NK-92 (cell line): Measurements from ENCODE around the gene EDEM3.
"Not testable (repeated sequence)": the region's sequence is repeated elsewhere in the genome, so short reads cannot be mapped to it uniquely, and the experiment has no call there.

Source experiments
- DNase-seq: peaks from one replicate; lab custom pipeline; 2025; ENCODE audit not compliant: unreplicated experiment; lab: John Stamatoyannopoulos, UW

Gene EDEM3

DNA sequence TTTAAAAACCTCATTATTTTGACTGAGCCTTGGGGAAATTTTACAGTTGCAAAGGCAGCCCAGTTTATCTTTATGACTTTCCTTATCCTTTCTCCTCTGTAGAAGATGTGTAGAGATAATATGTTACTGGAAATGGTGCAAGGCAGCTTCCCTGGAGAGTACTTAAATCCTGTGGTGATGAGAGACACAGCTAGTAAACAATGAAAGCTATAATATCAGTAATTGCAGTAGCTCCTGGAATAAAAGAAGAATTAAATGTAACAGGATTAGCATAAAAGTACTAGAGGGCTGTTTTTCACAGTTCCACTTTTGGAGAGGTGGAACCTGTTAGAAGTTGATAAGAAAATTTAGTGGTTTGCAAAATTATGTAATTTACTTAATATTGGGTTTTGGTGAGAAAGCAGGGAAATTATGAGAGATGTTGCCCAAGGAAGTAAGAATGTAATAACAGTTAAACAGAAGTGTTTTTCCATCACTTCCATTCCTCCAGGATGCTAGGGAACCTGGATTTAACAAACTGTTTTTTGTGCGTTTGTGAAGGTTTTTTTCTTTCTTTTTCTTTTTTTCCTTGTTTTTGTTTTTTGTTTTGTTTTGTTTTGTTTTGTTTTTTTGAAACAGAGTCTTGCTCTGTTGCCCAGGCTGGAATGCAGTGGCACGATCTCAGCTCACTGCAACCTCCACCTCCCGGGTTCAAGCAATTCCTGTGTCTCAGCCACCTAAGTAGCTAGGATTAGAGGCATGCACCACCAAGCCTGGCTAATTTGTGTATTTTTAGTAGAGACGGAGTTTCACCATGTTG, 15.7 kb upstream of the EDEM3 start:
- DNase-seq, result no peak

DNA sequence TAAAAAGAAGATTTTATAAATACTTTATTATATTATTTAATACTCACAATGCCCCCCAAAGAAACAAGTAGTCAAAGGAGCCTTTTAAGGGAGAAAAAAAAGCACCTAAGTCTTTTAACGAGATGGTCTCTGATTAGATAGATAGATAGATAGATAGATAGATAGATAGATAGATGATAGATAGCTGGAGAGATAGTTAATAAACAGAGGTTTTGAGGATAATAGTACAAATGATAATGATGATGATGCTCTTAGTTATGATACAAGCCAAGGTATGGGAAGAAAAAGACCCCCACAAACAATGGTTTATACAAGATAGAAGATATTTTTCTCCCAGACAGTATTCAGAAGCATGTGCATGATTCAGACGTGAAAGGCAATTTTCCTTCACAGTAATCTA, 14.6 kb upstream of the EDEM3 start:
- DNase-seq, result no peak

- DNase-seq, result no peak
Observed at GRCh38 chr1:184768467-184768866, 13.8 kb upstream of the EDEM3 start.

GRCh38 chr1:184767591-184767990, 12.9 kb upstream of the EDEM3 start:
- DNase-seq, result no peak

GRCh38 chr1:184764483-184764882, 9.8 kb upstream of the EDEM3 start:
- no peak for DNase-seq

DNA sequence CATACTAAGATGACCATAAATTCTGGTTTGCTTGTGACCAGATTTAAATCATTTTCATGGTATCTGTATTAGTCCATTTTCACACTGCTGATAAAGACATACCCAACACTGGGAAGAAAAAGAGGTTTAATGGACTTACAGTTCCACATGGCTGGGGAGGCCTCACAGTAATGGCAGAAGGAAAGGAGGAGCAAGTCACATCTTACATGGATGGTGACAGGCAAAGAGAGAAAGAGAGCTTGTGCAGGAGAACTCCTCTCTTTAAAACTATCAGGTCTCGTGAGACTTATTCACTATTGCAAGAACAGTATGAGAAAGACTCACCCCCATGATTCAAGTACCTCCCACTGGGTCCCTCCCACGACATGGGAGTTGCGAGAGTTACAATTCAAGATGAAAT, 8.9 kb upstream of the EDEM3 start:
- not testable (repeated sequence) for DNase-seq

DNA sequence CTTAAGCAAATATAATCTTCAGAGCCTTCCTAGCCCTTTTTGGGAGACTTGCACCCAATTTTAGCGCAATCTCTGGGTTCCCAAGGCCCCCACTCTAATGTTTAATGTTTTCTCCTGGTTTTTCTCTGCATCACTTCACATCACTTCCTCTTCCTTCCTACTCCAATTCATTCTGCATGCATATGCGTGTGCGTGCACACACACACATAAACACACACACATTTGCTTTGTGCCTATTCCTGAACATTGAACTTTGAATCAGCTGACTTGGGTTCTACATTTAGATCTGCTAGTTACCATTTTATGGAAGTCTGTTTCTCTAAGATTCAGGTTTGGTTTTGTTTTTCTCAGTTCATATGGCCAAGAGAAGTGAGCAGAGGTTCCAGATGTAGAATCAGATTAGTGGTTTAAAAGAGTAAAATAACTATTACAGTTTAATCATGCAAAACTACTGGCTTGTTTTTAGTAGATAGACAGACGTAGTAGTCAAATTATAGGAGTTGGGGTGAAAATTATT, 7.4 kb upstream of the EDEM3 start:
- no peak for DNase-seq

- no peak for DNase-seq
Observed at GRCh38 chr1:184759651-184760050, 5.0 kb upstream of the EDEM3 start.

- no peak for DNase-seq
Observed at GRCh38 chr1:184759112-184759511, 4.5 kb upstream of the EDEM3 start.

- DNase-seq, result no peak
Observed at GRCh38 chr1:184757891-184758290, 3.2 kb upstream of the EDEM3 start.

GRCh38 chr1:184757406-184757805, 2.7 kb upstream of the EDEM3 start:
- no peak for DNase-seq

GRCh38 chr1:184755226-184756065, 788 bp upstream of the EDEM3 start:
- DNase-seq, result no peak

DNA sequence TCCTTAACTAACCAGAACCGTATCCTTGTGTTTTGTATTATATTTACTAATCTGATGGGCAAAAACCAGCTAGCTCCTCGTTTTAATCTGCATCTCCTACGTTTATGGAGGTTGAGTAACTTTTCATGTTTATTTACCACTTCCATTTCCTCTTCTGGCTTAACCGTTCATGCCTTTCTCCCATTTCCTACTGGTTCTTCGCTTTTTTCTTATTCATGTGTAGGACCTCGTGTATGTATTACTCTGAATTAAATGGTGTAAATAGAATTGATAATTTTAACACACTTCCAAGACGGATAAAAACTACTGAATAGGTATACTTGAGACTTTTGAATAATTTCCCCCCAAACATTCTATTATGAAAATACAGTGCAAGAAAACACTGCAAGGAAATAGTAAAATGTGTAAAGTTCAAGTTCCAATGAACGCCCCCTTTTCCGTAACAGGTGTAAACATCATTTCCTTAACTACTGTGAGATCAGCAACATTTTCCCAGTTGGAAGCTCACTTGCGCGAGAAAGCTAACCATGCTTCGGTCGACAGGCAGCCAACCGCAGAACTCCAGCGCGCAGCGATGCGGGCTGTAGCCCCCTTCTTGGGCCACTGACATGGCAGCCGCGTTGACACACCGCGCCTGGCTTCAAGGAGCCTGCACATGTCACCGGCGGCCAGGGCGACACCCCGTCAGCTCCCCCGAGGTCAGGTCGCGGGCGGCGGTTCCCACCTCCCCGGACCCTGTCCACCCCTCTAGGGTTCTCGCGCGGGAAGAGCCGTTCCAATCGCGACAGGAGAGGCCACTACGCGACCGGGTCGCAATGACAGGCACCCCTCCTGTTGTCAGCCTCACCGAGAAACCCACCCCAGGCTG, 816 bp downstream of the EDEM3 start:
- DNase-seq, result no peak

DNA sequence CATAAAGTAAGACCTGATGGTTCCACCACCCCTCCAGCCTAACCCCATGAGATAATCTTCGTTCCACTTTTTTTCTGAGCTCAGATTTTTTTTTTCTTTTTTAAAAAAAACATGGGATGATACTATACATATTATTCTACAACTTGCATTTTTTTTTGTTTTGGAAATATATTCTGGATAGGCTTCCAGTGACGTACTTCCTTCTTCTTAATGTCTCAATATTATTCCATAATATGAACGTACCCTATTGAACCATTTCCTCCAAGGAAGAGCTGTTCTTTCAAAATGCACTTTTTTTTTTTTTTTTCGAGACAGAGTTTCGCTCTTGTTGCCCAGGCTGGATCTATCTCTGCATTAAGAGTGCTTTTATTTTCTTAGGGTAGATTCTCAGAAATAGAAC, 1.5 kb downstream of the EDEM3 start:
- DNase-seq, result no peak

GRCh38 chr1:184752656-184753055, 2.0 kb downstream of the EDEM3 start:
- no peak for DNase-seq

DNA sequence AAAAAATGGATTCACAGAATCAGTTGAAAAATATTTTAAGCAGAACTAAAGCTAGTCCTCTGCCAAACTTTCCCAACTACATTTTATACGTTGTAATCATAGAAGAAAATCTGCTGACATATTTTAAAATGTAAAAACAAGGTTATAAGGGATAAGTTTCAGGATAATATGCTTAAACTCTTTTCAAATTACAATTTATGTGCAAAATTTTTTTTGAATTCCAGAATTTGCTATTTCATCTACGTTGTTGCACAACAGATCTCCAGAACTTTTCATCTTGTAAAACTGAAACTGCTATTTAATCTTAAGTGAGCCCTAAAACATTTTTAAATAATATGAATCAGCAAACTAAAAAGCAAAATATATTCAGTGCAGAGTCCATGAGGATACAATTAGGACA, 5.9 kb downstream of the EDEM3 start:
- no peak for DNase-seq

DNA sequence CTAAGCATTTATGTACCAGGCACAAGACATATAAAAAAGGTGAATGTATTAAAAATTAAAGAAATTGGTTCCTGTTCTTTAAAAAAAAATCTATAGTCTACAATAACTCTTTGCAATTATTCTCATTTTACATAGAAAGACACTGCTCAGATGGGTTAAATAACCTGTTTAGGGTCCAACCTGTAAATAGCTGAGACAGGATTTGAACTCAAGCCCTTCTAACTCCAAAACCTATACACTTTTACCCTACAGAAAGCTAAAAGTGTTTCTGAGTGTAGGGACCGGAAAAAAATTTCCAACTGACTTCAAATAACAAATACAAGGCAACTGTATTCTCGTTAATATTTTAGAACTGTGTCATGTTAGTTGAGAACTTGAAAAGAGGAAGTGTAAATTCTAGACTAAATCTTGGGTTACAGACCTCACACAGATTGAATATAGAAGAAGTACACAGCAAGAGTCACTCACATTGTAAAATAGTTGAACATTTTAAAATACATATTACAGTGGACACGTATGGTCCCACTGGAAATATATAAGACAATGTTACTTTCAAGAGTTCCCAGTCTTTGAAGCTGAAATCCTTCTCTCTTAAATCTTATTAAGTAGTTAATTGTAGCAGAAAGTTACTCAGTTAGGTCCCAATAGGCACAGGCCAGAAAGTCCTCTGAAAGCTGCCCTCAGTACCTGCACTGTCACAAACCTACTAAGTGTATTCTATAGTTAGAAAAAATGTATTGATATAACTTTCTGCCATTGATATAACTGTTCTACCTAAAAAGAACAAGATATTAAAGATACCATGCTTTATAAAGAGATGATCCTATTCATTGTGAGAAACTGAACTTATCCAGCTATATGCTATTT, 7.3 kb downstream of the EDEM3 start:
- no peak for DNase-seq

DNA sequence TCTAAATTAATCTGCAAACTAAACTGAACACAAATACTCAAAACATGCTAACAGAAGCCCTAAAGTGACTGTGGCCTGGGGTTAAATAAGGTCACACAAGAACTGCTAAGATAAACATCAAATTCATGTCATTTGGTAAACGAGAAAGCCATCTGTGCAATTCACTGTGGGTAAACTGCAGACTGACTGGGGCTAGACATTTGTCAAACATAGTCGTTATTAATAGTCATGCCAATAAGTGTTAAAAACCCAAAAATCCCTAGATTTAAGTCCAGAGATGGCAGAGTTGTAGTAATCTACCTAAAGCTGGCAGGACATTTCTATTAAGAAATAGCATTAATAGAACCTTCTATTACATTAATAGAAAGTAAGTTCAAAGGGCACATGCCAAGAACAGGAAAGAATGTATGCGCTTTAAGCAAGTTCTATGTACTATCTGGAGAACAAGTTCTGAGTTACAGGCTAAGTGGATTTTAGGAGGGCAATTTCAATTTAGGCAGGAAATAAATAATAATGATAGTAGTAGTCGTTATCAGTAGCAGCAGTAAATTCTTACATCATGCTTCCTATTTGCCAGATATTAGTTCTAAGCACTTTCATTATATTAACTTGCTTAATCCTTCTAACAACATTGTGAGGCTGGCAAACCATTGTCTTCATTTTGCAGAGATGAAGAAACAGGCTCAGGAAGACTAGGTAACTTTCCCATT, 8.6 kb downstream of the EDEM3 start:
- DNase-seq, result no peak

GRCh38 chr1:184745110-184745509, 9.5 kb downstream of the EDEM3 start:
- no peak for DNase-seq
